ENCODE data around the gene AMDHD2. TPM values are rescaled to one million over a fixed set of nuclear protein-coding genes. Genes with fewer than 3 reads are reported as not detected.
A peak's percentile ranks its signal among the peaks of the same experiment; 100 is the strongest.
"Not testable (repeated sequence)": the region's sequence is repeated elsewhere in the genome, so short reads cannot be mapped to it uniquely, and the experiment has no call there.

AMDHD2 gene
- polyA plus RNA-seq, 1 experiment = 7.7 TPM

DNA sequence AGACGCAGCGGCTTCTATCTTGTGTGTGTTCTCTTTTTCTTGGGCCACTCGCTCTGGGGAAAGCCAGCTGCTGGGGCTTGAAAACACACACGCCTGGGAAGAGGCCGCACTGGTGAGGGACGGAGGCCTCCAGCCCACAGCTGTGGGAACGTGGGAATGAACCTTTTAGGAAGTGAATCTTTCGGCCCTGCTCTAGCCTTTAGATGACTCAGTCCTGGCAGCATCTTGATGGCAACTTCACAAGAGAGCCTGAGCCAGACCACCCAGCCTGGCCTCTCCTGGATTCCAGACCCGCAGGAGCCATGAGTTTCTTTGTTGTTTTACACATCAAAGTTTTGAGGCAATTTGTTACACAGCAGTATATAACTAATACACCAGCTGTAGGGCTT is 15.4 kb downstream of the AMDHD2 start:
- TF ChIP-seq, protein P1, sequence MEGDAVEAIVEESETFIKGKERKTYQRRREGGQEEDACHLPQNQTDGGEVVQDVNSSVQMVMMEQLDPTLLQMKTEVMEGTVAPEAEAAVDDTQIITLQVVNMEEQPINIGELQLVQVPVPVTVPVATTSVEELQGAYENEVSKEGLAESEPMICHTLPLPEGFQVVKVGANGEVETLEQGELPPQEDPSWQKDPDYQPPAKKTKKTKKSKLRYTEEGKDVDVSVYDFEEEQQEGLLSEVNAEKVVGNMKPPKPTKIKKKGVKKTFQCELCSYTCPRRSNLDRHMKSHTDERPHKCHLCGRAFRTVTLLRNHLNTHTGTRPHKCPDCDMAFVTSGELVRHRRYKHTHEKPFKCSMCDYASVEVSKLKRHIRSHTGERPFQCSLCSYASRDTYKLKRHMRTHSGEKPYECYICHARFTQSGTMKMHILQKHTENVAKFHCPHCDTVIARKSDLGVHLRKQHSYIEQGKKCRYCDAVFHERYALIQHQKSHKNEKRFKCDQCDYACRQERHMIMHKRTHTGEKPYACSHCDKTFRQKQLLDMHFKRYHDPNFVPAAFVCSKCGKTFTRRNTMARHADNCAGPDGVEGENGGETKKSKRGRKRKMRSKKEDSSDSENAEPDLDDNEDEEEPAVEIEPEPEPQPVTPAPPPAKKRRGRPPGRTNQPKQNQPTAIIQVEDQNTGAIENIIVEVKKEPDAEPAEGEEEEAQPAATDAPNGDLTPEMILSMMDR (IDR thresholded peaks at IDR 0.05; ENCODE audit: low read depth, low read length) = no peak
- CTCF ChIA-PET = no interaction called here
- no peaks in the 10 kb centered on the region for H3K27me3 ChIP-seq (ENCODE audit: control insufficient read depth, insufficient read depth, low read length)
- peak; percentile 62 for DNase-seq (ENCODE audit: low read depth, low spot score)
- H3K9me3 ChIP-seq (ENCODE audit: control insufficient read depth, insufficient read depth, low read length) = peaks cover 7% of the 10 kb centered on the region
- no peak overlapping the region for H3K4me3 ChIP-seq (ENCODE audit: low read depth, low read length)
- POLR2A ChIA-PET = interaction anchor here (1.4 kb wide), 1 partner anchor 16 kb away, joined by 4 read pairs; the partner anchor contains the start of gene AMDHD2
- peak overlapping the region; percentile 71 for H3K27ac ChIP-seq (ENCODE audit: low read depth, low read length)

- TF ChIP-seq, protein P1 (IDR thresholded peaks at IDR 0.05; ENCODE audit: low read depth, low read length) = no peak
- Histone ChIP-seq H3K4me3 (ENCODE audit: low read depth, low read length) (peak within 1 kb of the TSS; percentile 75), H3K27me3 (ENCODE audit: control insufficient read depth, insufficient read depth, low read length) (no peaks in the 10 kb centered on the region), H3K27ac (ENCODE audit: low read depth, low read length) (no peak within 1 kb of the TSS), H3K9me3 (ENCODE audit: control insufficient read depth, insufficient read depth, low read length) (peaks cover 7% of the 10 kb centered on the region; the same call in 1 of the 2 replicates)
- ChIA-PET CTCF (no interaction called here), POLR2A (interaction anchor here (0.6 to 0.7 kb wide), 3 partner anchors 8 to 31 kb away, joined by 3 to 4 read pairs (median 3); partner anchors contain the start of gene ATP6V0C)
- peak; percentile 78 for DNase-seq (ENCODE audit: low read depth, low spot score)
These were observed 17.5 kb downstream of the AMDHD2 start, which contains the start of gene PDPK1 for GRCh38 chr16:2537451-2538379. Gene PDPK1, plus strand, starts transcription at chr16:2538021. Its CDS starts 92 bp downstream, at chr16:2538113.

DNA sequence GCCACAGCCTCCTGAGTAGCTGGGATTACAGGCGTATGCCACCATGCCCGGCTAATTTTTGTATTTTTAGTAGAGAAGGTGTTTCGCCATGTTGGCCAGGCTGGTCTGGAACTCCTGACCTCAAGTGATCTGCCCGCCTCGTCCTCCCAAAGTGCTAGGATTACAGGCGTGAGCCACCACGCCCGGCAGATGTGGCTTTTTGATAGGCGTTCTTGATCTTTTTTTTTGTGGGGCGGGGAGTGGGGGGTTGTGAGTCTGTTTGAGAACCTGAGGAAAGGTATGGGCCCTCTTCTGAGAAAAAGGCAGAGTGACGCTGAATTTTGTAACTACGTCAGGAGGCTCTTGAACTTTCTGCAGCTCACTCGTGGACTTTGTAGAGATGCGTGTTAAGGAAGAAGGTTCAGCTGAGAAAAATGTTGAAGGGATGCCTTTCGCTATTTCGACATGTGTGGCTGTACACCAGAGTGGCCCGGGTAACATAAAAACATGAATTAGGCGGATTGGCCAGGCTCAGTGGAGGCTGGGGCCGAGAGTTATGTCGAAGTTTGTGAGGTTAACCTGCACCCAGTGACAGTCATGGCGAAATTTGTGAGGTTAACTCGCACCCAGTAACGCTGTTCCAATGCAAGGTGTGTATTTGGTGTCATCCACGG is 19.1 kb downstream of the AMDHD2 start:
- H3K4me3 ChIP-seq (ENCODE audit: low read depth, low read length) = peak overlapping the region; percentile 60; the same call in 1 of the 2 replicates

DNA sequence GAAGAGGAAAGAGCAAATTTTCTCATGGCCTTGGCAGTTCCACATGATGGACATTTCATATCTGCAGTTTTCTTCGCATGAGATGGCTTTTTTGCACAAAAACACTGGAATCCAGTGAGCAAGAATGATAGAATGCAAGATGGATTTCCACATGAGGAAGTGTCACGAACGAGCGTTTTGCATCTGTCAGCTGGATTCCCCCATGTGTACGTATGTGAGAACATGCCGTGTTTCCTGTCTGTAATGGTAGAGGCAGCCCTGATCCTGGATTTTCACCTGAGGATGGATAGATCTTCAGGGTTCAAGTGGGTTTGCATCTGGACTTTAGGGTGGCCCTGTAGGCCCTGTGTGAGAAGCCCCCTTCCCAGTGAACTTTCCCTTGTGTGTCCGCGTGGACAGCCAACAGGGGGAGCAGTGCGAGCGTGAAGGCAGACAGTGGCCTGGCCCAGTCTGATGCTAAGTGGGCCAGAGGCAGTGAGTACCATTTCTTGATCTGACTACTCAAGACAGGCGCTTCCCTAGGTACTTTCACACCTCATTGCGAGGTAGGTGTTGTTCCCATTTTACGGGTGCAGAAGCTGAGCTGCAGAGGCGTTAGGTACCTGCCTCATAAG is 19.8 kb downstream of the AMDHD2 start:
- H3K9me3 ChIP-seq (ENCODE audit: control insufficient read depth, insufficient read depth, low read length); POLR2A ChIA-PET; H3K27ac ChIP-seq (ENCODE audit: low read depth, low read length); H3K4me3 ChIP-seq (ENCODE audit: low read depth, low read length); CTCF ChIA-PET; DNase-seq (ENCODE audit: low read depth, low spot score); H3K27me3 ChIP-seq (ENCODE audit: control insufficient read depth, insufficient read depth, low read length): not testable (repeated sequence)
- TF ChIP-seq, protein P1 (IDR thresholded peaks at IDR 0.05; ENCODE audit: low read depth, low read length) = peak; percentile 45

More for the DNA sequence above, 19.1 kb downstream of the AMDHD2 start:
- H3K27ac ChIP-seq (ENCODE audit: low read depth, low read length); POLR2A ChIA-PET; DNase-seq (ENCODE audit: low read depth, low spot score); H3K9me3 ChIP-seq (ENCODE audit: control insufficient read depth, insufficient read depth, low read length); CTCF ChIA-PET; H3K27me3 ChIP-seq (ENCODE audit: control insufficient read depth, insufficient read depth, low read length): not testable (repeated sequence)

GRCh38 chr16:2540912-2541311 is 20.7 kb downstream of the AMDHD2 start:
- H3K27me3 ChIP-seq (ENCODE audit: control insufficient read depth, insufficient read depth, low read length); CTCF ChIA-PET; DNase-seq (ENCODE audit: low read depth, low spot score); H3K9me3 ChIP-seq (ENCODE audit: control insufficient read depth, insufficient read depth, low read length); H3K27ac ChIP-seq (ENCODE audit: low read depth, low read length); H3K4me3 ChIP-seq (ENCODE audit: low read depth, low read length); POLR2A ChIA-PET: not testable (repeated sequence)

GRCh38 chr16:2541409-2541808 is 21.2 kb downstream of the AMDHD2 start:
- H3K9me3 ChIP-seq (ENCODE audit: control insufficient read depth, insufficient read depth, low read length); CTCF ChIA-PET; H3K27ac ChIP-seq (ENCODE audit: low read depth, low read length); H3K4me3 ChIP-seq (ENCODE audit: low read depth, low read length); H3K27me3 ChIP-seq (ENCODE audit: control insufficient read depth, insufficient read depth, low read length); DNase-seq (ENCODE audit: low read depth, low spot score); POLR2A ChIA-PET: not testable (repeated sequence)

DNA sequence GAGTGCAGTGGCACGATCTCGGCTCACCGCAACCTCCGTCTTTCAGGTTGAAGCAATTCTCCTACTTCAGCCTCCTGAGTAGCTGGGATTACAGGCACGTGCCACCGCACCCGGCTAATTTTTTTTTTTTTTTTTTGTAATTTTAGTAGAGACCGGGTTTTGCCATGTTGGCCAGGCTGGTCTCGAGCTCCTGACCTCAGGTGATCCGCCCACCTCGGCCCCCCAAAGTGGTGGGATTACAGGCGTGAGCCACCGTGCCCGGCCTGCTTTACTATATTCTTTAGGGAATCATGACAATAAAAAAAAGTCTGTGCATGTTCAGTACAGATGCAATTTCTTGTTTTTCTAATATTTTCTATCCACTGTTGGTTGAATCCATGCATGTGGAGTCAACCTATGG is 23.6 kb downstream of the AMDHD2 start:
- H3K27ac ChIP-seq (ENCODE audit: low read depth, low read length); DNase-seq (ENCODE audit: low read depth, low spot score); H3K27me3 ChIP-seq (ENCODE audit: control insufficient read depth, insufficient read depth, low read length); CTCF ChIA-PET; H3K9me3 ChIP-seq (ENCODE audit: control insufficient read depth, insufficient read depth, low read length); H3K4me3 ChIP-seq (ENCODE audit: low read depth, low read length): not testable (repeated sequence)
- POLR2A ChIA-PET = interaction anchor here (0.6 to 0.7 kb wide), 2 partner anchors 42 to 59 kb away, joined by 3 to 4 read pairs; no protein-coding TSS in a partner anchor

GRCh38 chr16:2550283-2550878 is 30.2 kb downstream of the AMDHD2 start:
- H3K27me3 ChIP-seq (ENCODE audit: control insufficient read depth, insufficient read depth, low read length); H3K9me3 ChIP-seq (ENCODE audit: control insufficient read depth, insufficient read depth, low read length); DNase-seq (ENCODE audit: low read depth, low spot score); CTCF ChIA-PET; H3K27ac ChIP-seq (ENCODE audit: low read depth, low read length); POLR2A ChIA-PET; H3K4me3 ChIP-seq (ENCODE audit: low read depth, low read length): not testable (repeated sequence)

Data from AG04450 (cell line).